ENCODE measurements around the gene H2AZ2. TPM values are rescaled to one million over a fixed set of nuclear protein-coding genes. Genes with fewer than 3 reads are reported as not detected.

Gene H2AZ2
- total RNA-seq (2014; rRNA removed; shearing (Covaris generic)) = 238 TPM in 2 replicates
- polyA plus RNA-seq (2015; cell fraction: cytosol; rRNA removed) = 201 and 207 TPM in 2 replicates
- polyA plus RNA-seq (2015; cell fraction: nucleus; rRNA removed) = 55.6 and 77.3 TPM in 2 replicates

GRCh38 chr7:44847920-44848634 is at the start of gene H2AZ2:
H2AZ2 (minus strand) TSS chr7:44848087; CDS start chr7:44847971, 116 bp downstream.
- peak; percentile 100 for DNase-seq (ENCODE audit: low read depth, low spot score)
- in situ Hi-C loops (cut with HindIII; ENCODE audit: low pct_unique_long_range_greater_than_20kb, low sequenced_read_pairs) = no loop called here

GRCh38 chr7:44897309-44897708 is 49.4 kb upstream of the H2AZ2 start:
- in situ Hi-C loops (cut with HindIII; ENCODE audit: low pct_unique_long_range_greater_than_20kb, low sequenced_read_pairs) = no loop called here
- no peak for DNase-seq (ENCODE audit: low read depth, low spot score)

DNA sequence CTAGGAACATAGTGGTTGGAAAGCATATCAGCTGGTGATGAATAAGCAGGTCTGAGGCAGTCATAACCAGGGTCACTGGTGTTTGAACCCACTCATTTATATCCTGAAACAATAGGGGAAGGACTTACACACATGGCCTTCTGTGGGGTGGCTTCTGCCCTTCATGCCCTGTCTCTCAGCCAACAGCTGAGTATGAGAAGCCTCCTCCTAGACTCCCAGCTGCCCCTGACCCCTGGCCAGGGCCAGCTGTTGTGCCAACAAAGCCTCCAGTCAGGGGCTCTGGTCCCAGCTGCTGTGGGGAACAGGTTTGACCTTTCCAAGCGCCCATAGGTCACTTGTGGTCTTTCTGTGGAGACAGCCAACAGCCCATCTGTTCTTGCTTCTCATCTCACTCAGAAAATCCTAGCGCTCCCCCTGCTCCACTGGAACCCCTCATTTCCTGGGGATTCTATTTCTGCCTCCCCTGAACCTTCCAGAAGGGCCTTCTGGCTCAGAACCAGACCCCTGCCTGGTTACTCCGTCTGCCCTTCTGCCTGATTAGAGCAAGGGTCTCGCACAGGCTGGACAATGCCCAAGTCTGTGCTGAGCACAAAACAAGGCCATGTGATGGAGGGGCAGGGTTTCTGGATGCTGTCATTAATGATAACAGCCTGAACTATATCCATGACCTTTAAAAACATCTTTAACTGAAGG is 47.1 kb upstream of the H2AZ2 start:
- in situ Hi-C loops (cut with HindIII; ENCODE audit: low pct_unique_long_range_greater_than_20kb, low sequenced_read_pairs) = no loop called here
- DNase-seq (ENCODE audit: low read depth, low spot score) = no peak

GRCh38 chr7:44893710-44894234 is 45.9 kb upstream of the H2AZ2 start:
- no peak for DNase-seq (ENCODE audit: low read depth, low spot score)
- in situ Hi-C loops (cut with HindIII; ENCODE audit: low pct_unique_long_range_greater_than_20kb, low sequenced_read_pairs) = no loop called here

GRCh38 chr7:44891791-44892190 is 43.9 kb upstream of the H2AZ2 start:
- in situ Hi-C loops (cut with HindIII; ENCODE audit: low pct_unique_long_range_greater_than_20kb, low sequenced_read_pairs) = no loop called here
- DNase-seq (ENCODE audit: low read depth, low spot score) = no peak

- no peak for DNase-seq (ENCODE audit: low read depth, low spot score)
- in situ Hi-C loops (cut with HindIII; ENCODE audit: low pct_unique_long_range_greater_than_20kb, low sequenced_read_pairs) = no loop called here
Measured at GRCh38 chr7:44891372-44891771, 43.5 kb upstream of the H2AZ2 start.

DNA sequence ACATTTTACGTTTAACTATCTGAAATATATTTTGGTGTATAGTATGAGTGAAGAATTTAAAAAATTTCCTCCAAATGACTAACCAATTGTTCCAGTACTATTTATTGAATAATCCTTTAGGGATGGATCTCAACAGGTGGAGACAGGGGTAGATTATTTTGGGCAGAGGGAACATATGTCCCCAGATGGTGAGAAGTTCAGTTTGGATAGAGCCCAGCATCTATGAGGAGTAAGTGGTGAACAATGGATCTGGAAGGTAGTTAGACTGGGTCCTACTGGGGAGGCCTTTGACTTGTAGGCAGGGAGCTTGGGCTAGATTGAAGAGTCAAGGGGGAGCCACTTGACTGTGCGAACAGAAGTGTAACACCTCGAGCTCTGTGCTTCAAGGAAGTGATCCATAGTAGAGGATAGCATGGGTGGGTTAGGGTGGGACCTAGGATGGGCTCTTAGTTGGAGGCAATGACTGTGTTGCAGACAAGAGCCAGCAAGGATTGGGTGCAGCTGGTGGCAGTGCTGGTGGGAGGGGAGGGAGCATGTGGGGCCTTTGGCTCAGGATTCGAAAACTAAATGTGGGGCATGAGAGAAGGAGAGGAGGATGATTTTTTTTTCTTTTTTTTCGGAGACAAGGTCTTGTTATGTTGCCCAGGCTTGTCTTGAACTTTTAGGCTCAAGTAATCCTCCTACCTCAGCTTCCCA is 41.3 kb upstream of the H2AZ2 start:
- in situ Hi-C loops (cut with HindIII; ENCODE audit: low pct_unique_long_range_greater_than_20kb, low sequenced_read_pairs) = no loop called here
- DNase-seq (ENCODE audit: low read depth, low spot score) = no peak

GRCh38 chr7:44887293-44887692 is 39.4 kb upstream of the H2AZ2 start:
- DNase-seq (ENCODE audit: low read depth, low spot score) = no peak
- in situ Hi-C loops (cut with HindIII; ENCODE audit: low pct_unique_long_range_greater_than_20kb, low sequenced_read_pairs) = no loop called here

DNA sequence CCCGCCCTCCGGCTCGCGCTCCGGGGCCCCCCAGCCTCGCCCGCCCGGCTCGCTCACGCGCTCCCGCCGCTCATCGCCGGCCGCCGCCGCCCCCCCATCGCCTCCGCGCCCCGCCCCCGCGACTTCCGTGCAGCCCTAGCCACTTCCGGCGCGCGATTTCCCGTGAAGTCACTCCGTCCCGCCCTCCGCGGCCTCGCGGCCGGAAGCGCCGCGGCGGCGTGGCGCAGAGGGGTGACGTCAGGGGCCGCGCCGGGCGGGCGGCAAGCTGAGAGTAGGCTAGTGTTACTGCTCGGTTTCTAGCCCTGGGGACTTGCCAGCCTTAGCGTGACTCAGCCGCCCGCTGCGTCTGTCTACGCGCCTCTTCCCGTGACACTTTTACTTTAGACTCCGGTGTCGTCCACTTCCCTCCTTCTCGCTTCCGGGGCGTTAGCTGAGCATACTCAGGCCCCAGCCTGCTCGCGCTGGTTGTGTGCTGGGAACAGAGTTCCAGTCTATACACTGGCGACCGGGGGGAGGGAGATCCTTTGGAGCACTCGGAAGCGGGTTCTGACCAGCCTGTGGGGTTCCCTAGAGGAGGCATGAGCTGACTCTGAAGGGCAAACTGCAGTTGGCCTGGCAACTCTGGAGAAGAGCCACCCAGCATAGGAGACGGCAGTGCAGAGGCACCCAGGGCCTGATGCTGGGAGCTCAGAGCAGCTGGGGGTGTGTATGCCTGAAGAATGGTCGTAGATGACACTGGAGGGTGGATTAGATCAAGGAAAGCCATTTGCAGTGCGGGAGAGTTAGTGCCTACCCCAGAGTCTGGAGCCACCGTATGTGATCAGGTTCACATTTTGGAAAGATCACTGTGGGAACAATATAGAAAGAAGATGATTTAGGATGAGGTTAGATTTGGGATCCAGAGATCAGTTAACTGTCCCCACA is 37.8 kb upstream of the H2AZ2 start, which contains the start of gene PURB:
TSS of gene PURB (minus strand) at position 137 of the 924 bp plus-strand sequence. CDS start 182 bp downstream, outside the sequence.
- DNase-seq (ENCODE audit: low read depth, low spot score) = peak; percentile 99
- in situ Hi-C loops (cut with HindIII; ENCODE audit: low pct_unique_long_range_greater_than_20kb, low sequenced_read_pairs) = no loop called here

DNA sequence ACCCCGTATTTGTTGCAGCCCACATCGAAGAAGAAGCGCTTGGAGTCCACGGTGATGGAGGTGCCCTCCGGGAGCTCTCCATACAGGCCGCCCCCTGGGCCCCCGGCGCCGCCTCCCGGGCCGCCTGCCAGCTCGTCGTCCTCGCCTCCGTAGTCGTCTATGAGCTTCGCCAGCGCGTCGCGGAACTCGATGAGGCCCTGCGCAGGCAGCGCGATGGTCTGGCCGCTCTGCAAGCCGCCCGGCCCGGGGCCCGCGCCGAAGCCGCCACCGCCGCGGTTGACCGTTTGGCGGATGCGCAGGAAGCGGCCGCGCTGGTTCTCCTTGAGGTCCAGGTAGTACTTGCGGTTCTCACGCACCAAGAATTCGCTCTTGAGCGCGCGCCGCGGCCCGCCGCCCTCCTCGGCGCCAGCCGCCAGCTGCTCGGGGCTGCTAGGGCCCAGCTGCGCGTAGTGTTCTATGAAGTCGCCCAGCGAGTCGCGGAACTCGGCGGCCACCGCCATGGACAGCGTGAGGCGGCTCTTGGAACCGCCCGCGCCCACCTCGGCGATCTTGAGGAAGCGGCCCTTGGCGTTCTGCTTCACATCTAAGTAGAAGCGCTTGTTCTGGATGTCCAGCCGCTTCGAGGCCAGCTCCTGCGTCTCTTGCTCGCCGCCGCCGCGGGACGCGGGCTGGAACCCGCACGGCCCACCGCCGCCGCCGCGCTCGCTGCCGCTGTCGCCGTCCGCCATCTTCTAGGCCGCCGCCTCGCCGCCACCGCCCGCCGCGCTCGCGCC is 36.9 kb upstream of the H2AZ2 start:
- in situ Hi-C loops (cut with HindIII; ENCODE audit: low pct_unique_long_range_greater_than_20kb, low sequenced_read_pairs) = no loop called here
- peak; percentile 37 for DNase-seq (ENCODE audit: low read depth, low spot score)

- no peak for DNase-seq (ENCODE audit: low read depth, low spot score)
- in situ Hi-C loops (cut with HindIII; ENCODE audit: low pct_unique_long_range_greater_than_20kb, low sequenced_read_pairs) = no loop called here
Measured at GRCh38 chr7:44883961-44884620, 36.2 kb upstream of the H2AZ2 start.

GRCh38 chr7:44882899-44883298 is 35.0 kb upstream of the H2AZ2 start:
- DNase-seq (ENCODE audit: low read depth, low spot score) = no peak
- in situ Hi-C loops (cut with HindIII; ENCODE audit: low pct_unique_long_range_greater_than_20kb, low sequenced_read_pairs) = no loop called here

GRCh38 chr7:44881610-44882009 is 33.7 kb upstream of the H2AZ2 start:
- in situ Hi-C loops (cut with HindIII; ENCODE audit: low pct_unique_long_range_greater_than_20kb, low sequenced_read_pairs) = no loop called here
- DNase-seq (ENCODE audit: low read depth, low spot score) = no peak

GRCh38 chr7:44881066-44881600 is 33.2 kb upstream of the H2AZ2 start:
- DNase-seq (ENCODE audit: low read depth, low spot score) = no peak
- in situ Hi-C loops (cut with HindIII; ENCODE audit: low pct_unique_long_range_greater_than_20kb, low sequenced_read_pairs) = no loop called here

- DNase-seq (ENCODE audit: low read depth, low spot score) = no peak
- in situ Hi-C loops (cut with HindIII; ENCODE audit: low pct_unique_long_range_greater_than_20kb, low sequenced_read_pairs) = no loop called here
Measured at GRCh38 chr7:44880317-44881018, 32.6 kb upstream of the H2AZ2 start.
